Measurements from ENCODE around the gene EXD2.
"Not testable (repeated sequence)": the region's sequence is repeated elsewhere in the genome, so short reads cannot be mapped to it uniquely, and the experiment has no call there.

Gene EXD2

GRCh38 chr14:69249603-69250002 lies 58.3 kb downstream of the EXD2 start:
- no peak for DNase-seq (ENCODE audit: low read depth in 2 of 2)

DNA sequence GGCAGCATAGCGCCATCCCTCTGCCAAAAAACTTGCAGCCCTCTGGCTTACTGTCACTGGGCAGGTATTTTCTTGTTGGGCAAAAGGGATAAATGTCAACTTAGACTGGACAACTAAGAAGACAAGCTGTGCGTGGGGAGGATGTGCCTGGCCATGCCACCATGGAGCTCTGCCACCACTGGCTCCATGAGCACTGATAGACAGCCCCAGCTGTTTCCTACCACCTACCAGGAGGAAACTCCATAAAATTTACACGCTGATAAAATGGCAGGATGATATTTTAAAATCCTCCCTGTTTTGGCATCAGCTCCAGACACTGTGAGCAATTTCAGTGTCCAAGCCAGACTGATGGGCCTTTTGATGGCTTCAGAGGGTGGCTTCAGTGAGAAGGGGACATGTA lies 61.6 kb downstream of the EXD2 start:
- DNase-seq (ENCODE audit: low read depth in 2 of 2), result no peak

DNA sequence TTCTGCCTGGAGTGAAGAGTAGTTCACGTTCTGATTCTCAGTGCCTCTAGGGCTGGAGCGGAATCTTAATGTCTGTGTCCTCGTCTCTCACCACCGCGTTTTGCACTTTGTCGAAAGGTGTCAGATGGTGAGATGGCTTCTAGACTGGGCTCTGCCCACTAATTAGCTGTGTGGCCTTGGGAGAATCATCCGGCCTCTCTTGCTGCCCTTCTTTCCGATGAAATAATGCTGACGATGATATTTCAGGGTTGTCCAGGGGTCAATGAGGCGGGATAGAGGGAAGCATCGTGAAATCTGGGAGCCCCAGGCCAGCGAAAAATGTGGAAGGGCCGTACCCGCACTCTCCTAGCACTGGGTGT lies 67.8 kb downstream of the EXD2 start:
- no peak for DNase-seq (ENCODE audit: low read depth in 2 of 2)

- DNase-seq (ENCODE audit: low read depth in 2 of 2), result no peak
These were observed 68.4 kb downstream of the EXD2 start, which contains the start of gene GALNT16 for GRCh38 chr14:69259527-69260189. TSS of gene GALNT16 (plus strand) at chr14:69260158. CDS start at chr14:69260291, 133 bp downstream.

GRCh38 chr14:69260190-69260860 lies 69.0 kb downstream of the EXD2 start:
- no peak for DNase-seq (ENCODE audit: low read depth in 2 of 2)

DNA sequence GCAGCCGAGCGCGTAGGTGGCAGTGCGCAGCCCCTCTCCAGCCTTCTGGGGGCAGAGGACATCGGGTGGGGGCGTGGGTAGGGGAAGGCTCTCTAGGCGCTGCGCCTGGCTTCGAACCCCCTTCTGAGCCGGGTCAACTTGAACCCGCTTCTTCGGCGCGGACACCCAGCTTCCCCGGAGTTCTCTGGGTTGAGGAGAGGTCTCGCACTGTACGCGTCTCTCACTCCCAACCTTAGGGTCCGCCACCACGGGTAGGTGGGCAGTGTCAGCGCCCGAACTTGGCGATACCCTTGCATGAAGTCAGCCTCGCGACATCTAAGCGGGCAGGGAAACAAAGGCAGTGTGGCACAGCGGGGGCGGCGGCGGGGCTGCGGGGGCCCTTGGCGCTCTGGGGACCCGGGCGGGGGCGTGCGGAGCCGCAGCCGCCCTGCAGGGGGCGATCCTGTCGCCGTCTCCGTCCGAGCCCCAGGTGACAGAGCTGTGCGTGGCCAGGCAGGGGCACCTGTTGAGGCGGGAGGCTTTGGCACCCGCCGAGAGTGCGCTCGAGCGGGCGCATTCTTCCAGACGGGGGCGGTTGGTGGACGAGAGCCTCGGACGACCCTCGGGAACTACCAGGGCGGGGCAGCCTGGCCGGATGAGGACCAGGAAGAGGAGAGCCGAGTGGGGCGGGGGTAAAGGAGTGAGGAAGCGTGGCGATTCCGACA lies 69.7 kb downstream of the EXD2 start:
- no peak for DNase-seq (ENCODE audit: low read depth in 2 of 2)

DNA sequence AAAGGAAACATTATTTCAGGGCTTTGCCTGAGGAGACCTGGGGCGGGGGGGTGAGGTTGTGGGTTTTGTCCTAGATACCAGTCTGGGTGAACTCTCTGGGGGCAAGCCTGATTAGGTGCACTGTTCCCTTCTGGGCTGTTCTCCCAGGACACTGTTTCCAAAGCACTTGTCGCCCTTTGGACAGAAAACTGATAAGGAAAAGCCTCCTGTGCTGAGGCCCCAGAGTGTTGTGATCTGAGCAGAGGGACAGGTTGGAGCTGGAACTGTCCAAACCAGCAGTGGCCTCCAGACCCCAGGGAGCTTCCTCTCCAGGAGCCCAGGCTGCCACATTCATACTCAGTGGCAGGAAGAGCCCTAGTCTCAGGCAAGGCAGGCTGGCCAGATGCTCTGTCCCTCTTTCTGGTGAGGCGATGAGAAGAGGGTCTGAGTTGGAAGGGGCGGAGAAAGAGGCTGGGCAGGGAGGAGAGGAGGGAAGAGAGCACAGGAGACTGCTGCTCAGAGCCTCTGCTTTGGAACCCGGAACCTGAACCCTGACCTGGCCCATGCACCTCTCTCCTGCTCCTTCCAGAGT lies 70.5 kb downstream of the EXD2 start:
- no peak for DNase-seq (ENCODE audit: low read depth in 2 of 2)

GRCh38 chr14:69262516-69262915 lies 71.2 kb downstream of the EXD2 start:
- DNase-seq (ENCODE audit: low read depth in 2 of 2), result no peak

- no peak for DNase-seq (ENCODE audit: low read depth in 2 of 2)
These were observed 72.1 kb downstream of the EXD2 start for GRCh38 chr14:69263364-69263763.

- DNase-seq (ENCODE audit: low read depth in 2 of 2), result no peak
These were observed 72.5 kb downstream of the EXD2 start for GRCh38 chr14:69263771-69264170.

DNA sequence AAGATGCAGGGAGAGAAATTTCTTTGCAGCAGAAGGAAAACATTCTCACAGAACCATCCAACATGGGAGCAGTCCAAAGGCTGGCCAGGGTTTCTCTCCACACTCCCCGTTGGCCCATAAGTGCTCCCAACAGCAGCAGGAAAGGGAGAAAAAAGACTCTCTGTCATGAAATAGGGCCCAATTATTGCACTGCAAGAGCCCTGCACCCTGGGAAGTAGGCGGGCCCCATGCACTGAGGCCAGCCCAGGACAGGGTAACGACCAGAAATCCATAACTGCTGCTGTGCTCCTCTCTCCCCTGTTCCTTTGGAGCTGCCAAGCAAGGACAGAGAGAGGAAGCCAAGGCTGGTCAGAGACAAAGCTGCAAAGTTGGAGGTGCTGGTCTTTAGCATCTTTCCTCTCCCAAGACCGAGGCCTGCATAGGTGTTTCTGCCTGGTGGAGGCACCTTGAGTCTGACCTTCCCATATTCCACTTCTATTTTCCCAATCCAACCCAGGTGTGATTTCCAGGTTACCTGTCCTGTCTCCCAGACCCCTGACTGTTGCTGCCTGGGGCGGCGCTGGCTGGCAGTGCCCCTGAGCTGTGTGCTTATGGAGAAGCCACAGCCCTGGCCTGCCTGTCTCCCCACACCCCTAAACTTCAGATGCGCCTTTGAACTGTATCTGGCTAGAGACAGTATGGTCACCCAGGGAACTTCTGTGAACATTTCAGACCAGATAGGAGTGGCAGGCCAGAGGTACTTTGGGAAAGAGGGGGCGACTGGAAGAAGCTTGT lies 75.5 kb downstream of the EXD2 start:
- DNase-seq (ENCODE audit: low read depth in 2 of 2), result no peak

DNA sequence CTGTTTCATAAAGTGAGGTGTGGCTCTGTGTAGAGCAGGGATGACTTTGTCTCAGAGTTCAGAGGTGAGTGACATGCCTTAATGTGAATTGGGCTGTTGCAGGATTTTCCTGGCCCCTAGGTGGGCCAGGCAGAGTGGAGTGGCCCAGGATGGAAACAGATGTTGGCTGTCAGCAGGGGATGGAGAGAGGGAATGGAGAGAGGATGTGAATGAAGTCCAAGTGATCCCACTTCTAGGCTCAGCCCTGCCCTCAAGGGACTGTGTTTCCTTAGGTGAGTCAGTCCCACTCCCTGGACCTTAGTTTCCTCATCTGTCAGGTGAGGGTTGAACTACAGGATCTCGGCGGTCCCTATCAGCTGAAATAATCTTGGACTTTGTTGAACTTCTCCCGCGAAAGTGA lies 76.2 kb downstream of the EXD2 start:
- no peak for DNase-seq (ENCODE audit: low read depth in 2 of 2)

- DNase-seq (ENCODE audit: low read depth in 2 of 2), result no peak
These were observed 76.9 kb downstream of the EXD2 start for GRCh38 chr14:69268223-69268622.

- no peak for DNase-seq (ENCODE audit: low read depth in 2 of 2)
These were observed 77.5 kb downstream of the EXD2 start for GRCh38 chr14:69268763-69269162.

- DNase-seq (ENCODE audit: low read depth in 2 of 2), result no peak
These were observed 78.1 kb downstream of the EXD2 start for GRCh38 chr14:69269381-69269780.

GRCh38 chr14:69270097-69270496 lies 78.8 kb downstream of the EXD2 start:
- DNase-seq (ENCODE audit: low read depth in 2 of 2), result no peak

DNA sequence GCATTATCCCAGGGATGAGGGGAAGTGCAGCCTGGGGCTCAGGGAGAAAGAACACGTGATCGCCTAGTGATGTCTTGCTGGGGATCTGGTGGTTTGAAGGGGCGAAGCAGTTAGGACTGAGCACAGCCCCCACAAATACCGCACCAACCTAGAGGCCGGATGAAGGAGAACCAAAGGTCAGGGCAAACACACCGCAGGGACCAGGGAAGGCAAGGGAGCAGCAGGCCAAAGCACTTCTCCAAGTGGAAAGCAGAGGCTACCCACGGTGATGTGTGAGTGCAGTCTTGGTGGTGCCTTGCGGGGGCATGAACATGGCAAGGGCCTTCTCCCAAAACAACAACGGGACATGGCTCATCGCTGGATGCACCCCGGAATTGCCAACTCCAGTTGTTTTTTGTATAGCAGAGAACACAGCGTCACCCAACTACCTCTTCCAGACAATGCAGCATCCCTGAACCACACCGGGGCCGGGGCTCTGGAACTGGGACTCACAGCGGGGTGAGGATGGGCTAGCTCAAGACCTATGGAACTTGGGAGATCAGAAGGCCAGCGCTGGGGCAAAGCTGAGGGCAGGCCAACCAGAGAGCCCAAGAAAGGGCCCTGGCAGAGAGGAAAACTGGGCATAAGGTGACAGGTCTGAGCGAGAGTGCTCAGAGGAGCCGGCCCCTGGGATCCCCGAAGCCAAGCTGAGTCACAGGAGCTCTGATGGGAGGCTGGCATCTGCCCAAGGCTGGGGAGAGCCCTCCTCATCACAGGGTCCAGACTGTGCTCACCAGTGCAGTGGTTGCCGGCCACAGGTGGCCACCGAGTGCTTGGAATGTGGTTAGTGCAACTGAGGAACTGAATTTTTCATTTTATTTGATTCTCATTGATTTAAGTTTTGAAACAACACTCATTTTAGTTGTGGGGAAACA lies 79.8 kb downstream of the EXD2 start:
- DNase-seq (ENCODE audit: low read depth in 2 of 2), result no peak

GRCh38 chr14:69274321-69274720 lies 83.0 kb downstream of the EXD2 start:
- no peak for DNase-seq (ENCODE audit: low read depth in 2 of 2)

DNA sequence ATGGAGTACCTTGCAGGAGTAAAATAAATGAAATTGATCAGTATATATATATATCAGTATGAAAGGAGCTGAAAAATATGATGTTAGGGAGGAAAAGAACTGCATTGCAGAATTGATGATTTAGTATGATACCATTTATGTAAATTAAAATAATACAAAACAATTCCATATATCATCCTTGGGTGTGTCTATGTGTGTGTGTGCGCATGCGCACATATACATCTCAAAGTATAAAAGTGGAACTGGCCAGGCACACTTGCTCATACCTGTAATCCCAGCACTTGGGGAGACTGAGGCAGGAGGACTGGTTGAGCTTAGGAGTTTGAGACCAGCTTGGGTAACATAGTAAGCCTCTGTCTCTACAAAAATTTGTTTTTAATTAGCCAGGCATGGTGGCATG lies 84.0 kb downstream of the EXD2 start:
- DNase-seq (ENCODE audit: low read depth in 2 of 2), result no peak

GRCh38 chr14:69277356-69277755 lies 86.1 kb downstream of the EXD2 start:
- DNase-seq (ENCODE audit: low read depth in 2 of 2), result not testable (repeated sequence)

DNA sequence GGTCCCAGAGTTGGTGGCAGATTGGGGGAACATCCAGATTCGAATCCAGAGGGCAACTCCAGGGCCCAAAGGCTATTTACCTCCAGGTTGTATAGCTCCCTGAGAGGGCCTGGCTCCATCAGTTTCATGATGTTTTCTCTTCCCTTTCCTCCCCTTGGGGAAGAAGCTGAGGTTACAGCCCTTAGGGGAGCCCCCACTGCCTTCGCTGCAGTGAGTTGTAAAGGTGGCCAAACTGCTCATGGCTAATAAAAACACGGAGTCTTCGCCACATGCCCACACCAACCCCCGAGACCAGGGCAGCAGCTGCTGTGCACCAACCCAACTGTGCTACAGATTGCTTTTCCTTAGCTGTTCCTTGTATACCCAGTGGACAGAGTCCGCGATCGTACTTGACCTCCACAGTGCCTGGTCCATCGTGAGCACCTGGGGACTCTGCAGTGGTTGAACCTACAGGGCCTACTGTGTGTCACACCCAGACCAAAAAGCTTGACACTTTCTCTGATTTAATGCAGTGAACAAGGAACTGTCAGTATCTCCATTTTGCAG lies 89.5 kb downstream of the EXD2 start:
- no peak for DNase-seq (ENCODE audit: low read depth in 2 of 2)
